HG03378 (cell line): ENCODE data around the gene WDR45B.
"Not testable (repeated sequence)": the region's sequence is repeated elsewhere in the genome, so short reads cannot be mapped to it uniquely, and the experiment has no call there.

Experiments
- ATAC-seq: cut with Tn5 transposase; IDR thresholded peaks from one replicate; pipeline ENCODE4 v1.9.1; 2021; ENCODE audit warnings: mild to moderate bottlenecking, moderate library complexity; ENCODE audit not compliant: unreplicated experiment

WDR45B gene

GRCh38 chr17:82587234-82588086, 60.8 kb downstream of the WDR45B start:
- ATAC-seq = no peak

DNA sequence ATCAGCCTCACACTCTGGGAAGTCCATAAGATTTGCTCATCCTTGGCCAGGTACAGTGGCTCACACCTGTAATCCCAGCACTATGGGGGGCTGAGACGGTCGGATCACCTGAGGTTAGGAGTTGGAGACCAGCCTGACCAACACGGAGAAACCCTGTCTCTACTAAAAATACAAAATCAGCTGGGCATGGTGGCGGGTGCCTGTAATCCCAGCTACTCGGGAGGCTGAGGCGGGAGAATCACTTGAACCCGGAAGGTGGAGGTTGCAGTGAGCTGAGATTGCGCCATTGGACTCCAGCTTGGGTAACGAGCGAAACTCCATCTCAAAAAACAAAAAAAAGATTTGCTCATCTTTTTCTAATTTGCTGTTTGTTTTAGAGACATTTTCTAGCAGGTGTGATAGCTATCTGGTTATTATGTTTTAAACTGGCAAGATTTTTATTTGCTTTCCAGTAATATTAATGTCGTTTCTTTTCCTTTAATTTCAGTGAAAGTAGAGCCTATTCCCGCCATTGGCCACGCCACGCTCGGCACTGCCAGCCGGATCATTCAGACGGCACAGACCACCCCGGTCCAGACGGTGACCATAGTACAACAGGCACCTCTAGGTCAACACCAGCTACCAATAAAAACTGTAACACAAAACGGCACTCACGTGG, 61.5 kb downstream of the WDR45B start:
- ATAC-seq = no peak

DNA sequence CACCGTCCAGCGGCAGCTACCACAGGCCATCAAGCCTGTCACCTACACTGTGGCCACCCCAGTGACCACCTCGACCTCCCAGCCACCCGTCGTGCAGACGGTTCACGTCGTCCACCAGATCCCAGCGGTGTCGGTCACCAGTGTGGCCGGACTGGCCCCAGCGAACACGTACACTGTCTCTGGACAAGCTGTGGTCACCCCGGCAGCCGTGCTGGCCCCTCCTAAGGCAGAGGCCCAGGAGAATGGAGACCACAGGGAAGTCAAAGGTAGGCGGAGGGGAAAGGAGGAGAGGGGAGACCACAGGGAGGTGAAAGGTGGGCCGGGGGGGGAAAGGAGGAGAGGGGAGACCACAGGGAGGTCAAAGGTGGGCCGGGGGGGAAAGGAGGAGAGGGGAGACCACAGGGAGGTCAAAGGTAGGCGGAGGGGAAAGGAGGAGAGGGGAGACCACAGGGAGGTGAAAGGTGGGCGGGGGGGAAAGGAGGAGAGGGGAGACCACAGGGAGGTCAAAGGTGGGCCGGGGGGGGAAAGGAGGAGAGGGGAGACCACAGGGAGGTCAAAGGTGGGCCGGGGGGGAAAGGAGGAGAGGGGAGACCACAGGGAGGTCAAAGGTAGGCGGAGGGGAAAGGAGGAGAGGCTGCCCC, 62.2 kb downstream of the WDR45B start:
- ATAC-seq = not testable (repeated sequence)

DNA sequence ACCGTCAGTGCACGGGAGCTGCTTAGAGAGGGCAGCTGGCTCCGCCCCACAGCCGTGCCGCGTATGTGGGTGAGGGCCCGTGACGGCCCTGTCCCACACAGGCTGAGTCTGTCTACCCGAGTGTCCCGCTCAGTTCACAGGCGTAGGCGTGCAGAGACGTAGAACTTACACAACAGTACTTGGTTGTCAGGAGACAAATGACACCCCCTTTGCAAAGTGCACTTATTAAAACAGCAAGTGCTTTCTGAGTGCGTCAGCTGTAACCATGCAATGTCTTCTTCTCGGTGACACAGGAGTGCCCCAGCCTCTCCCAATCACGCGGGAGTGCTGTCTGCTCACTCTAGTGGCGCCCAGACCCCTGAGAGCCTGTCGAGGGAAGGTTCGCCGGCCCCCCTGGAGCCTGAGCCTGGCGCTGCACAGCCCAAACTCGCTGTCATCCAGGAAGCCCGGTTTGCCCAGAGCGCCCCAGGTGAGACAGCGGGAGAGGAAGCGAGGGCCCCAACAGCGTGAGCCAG, 64.5 kb downstream of the WDR45B start:
- ATAC-seq = no peak

GRCh38 chr17:82582709-82583108, 65.5 kb downstream of the WDR45B start:
- no peak for ATAC-seq

DNA sequence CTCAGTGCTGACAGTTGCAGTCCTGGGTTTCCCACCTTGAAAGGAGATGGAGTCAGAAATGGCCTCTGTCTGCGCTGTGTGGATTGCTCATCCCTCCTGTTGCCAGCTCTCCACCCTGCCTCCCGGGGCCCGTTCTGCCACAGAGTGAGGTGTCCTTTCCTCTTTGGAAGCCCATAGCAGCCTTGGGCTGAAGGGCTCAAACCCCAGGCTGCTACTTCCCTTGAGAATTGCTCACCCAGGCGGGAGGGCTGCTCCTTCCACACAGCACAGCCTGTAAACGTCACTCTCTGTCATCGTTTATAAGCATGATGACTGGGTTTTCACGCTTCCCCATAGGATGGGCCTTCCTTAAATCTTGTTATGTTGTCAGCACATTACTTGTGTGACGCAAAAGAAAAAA, 66.0 kb downstream of the WDR45B start:
- no peak for ATAC-seq

DNA sequence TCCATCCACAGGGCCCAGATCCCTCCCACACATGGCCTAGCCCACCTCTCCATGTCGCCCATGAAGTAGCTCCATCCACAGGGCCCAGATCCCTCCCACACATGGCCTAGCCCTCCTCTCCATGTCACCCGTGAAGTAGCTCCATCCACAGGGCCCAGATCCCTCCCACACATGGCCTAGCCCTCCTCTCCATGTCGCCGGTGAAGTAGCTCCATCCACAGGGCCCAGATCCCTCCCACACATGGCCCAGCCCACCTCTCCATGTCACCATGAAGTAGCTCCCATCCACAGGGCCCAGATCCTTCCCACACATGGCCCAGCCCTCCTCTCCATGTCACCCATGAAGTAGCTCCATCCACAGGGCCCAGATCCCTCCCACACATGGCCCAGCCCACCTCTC, 68.3 kb downstream of the WDR45B start:
- not testable (repeated sequence) for ATAC-seq

DNA sequence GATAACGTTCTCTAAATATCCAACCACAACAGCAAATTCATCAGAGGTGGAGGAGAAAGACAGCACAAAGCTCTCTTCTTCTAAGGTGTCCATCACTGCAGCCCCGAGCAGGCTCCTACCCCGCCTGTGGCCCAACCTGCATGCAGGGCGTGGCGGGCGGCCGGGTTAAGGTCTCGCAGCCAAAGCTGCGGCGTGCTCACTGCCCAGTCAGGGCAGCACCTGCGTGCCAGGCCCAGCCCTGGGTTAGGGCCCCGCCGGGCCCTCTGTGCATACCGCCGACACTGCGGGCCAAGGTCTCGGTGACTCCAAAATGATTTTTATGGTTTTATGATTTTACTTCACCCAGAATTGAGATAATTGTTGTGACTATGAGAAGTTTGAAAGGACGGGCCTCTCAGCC, 70.9 kb downstream of the WDR45B start:
- ATAC-seq = no peak

- not testable (repeated sequence) for ATAC-seq
These were observed 72.5 kb downstream of the WDR45B start for GRCh38 chr17:82575581-82576221.

DNA sequence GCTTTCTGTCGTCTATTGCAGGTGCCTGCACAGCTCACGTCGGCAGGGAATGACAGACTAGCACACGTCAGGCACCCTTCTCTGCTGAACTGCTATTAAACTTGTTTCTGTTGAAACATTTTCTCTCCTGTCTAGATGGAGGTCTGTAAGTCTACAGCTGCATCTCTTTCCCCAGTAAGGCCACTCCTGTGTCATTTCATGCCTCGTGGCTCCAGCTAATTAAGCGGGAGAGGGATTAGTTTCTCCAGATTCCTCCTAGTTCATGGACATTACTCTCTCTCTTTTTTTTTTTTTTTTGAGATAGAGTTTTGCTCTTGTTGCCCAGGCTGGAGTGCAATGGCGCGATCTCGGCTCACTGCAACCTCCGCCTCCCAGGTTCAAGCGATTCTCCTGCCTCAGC, 74.2 kb downstream of the WDR45B start:
- ATAC-seq = no peak

GRCh38 chr17:82571855-82572254, 76.4 kb downstream of the WDR45B start:
- no peak for ATAC-seq

GRCh38 chr17:82570277-82570676, 78.0 kb downstream of the WDR45B start:
- no peak for ATAC-seq

GRCh38 chr17:82569621-82570020, 78.6 kb downstream of the WDR45B start:
- no peak for ATAC-seq

DNA sequence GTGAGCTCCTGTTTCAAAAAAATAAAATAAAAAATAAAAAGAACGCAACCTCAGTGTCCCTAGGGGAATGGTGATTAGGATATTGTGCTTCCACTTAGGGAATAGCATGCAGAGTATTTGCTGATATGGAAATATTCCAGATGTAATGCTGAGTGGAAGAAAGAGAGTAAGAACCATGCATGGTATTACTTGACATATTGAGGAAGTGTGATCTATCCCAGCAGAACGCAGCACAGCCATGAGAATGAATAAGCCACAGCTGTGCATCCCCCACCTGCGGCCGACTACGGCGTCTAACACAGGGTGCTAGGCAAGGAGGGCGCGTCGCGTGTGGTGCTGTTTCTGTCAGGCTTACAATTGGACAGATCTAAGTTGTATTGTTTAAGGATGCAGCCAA, 79.2 kb downstream of the WDR45B start:
- ATAC-seq = no peak

GRCh38 chr17:82567286-82567685, 81.0 kb downstream of the WDR45B start:
- ATAC-seq = no peak

DNA sequence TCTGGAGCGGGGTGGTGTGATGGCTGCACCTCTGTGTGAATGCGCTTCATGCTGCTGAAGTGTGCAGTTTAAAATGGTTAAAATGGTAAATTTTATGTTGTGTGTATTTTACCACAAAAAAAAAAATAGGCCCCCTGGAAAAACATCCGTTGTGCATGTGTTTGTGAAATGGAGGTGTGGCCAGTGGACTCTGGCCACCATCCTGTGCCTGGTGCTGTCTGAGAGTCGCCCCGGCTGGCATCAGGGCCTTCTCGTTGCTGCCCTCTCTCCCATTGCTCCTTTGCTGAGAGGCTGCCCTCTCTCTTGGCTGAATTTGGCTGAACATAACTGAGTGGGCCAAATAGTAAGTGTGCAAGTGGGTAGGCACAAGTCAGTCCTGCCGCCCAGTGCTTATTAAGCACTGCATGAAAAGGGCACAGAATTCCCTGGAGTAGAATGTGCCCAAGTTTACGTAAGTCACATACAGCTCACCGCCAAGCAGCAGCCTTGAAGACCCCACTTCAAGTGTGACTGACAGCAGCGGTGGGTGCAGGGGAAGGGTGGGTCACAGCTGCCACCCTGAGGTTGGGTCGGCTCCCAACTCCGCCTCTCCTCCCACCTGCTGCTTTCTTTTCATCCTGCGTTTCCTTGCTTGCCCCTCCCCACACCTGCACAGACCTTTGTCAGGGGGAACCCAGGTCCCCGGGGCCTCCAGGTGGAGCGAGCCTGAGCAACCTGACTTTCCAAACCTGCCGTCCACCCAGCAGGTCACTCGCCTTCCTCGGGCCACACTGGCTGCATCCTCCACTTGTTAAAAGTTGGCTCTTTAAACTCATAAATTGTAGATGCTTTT, 81.9 kb downstream of the WDR45B start:
- no peak for ATAC-seq

DNA sequence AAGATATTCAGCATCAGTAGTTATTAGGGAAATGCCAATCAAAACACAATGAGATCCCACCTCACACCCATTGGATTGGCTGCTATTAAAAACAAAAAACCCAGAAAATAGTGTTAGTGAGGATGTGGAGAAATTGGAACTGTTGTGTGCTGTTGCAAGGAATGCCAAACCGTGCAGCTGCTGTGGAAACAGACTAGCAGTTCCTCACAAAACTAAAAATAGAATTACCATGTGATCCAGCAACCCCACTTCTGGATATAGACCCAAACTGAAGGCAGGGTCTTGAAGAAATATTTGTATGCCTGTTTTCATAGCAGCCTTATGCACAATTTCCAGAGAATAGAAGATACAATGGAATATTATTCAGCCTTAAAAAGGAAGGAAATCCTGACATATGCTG, 82.7 kb downstream of the WDR45B start:
- no peak for ATAC-seq
